HG02759 (cell line): Measurements from ENCODE around the gene COMMD7.
"Not testable (repeated sequence)": the region's sequence is repeated elsewhere in the genome, so short reads cannot be mapped to it uniquely, and the experiment has no call there.

Source experiments
- ATAC-seq: cut with Tn5 transposase; IDR thresholded peaks from one replicate; pipeline ENCODE4 v1.9.1; 2021; ENCODE audit warnings: mild to moderate bottlenecking, moderate library complexity; ENCODE audit not compliant: unreplicated experiment

COMMD7 gene

DNA sequence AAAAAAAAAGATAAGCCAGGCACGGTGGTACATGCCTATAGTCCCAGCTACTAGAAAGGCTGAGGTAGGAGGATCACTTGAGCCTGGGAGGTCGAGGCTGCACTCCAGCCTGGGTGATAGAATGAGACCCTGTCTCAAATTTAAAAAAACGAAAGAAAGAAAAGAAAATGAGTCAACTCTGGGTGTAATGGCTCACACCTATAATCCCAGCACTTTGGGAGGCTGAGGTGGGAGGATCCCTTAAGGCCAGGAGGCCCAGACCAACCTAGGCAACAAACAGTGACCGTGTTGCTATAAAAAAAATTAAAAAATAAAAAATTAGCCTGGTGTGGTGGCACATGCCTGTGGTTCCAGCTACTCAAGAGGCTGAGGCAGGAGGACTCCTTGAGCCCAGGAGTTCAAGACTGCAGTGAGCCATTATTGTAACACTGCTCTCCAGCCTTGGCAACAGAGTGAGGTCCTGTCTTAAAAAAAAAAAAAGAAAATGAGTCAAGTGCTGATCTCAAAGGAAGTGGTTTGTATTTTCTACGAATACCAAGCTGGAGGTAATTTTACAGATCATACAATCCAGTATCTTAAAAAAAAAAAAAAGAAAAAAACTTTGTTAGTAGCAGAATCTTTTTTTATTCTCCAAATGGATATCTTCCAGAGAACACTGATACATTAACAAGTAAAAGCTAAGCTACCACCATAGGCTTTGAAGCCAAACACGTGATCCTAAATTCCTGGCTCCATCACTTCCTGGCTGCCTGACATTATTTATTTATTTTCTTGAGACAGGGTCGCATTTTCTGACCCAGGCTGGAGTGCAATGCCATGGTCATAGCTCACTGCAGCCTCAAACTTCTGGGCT lies 5.7 kb downstream of the COMMD7 start:
- no peak for ATAC-seq

DNA sequence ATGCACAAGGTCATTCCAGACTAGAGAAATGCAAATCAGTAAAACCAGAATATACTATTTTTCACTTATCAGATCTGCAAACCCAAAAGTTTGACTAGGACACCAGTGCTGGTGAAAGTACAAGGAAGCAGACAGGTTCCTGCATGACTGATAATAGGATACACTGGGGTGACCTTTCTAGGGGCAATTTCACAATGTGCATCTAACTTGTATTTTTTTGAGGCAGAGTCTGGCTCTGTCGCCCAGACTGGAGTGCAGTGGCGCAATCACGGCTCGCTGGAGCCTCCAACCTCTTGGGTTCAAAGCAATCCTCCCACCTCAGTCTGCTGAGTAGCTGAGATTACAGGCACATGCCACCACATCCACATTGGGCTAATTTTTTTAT lies 11.4 kb downstream of the COMMD7 start:
- ATAC-seq: no peak

DNA sequence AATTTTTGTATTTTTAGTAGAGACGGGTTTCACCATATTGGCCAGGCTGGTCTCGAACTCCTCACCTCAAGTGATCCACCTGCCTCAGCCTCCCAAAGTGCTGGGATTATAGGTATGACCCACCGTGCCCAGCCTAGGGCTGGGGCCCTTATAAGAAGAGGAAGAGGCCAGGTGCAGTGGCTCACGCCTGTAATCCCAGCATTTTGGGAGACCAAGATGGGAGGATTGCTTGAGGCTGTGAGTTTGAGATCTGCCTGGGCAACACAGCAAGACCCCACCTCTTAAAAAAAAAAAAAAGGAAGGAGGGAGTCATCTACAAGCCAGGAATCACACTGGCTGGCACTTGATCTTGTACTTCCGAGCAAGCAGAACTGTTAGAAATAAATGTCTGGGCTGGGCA lies 13.9 kb downstream of the COMMD7 start:
- ATAC-seq: not testable (repeated sequence)

DNA sequence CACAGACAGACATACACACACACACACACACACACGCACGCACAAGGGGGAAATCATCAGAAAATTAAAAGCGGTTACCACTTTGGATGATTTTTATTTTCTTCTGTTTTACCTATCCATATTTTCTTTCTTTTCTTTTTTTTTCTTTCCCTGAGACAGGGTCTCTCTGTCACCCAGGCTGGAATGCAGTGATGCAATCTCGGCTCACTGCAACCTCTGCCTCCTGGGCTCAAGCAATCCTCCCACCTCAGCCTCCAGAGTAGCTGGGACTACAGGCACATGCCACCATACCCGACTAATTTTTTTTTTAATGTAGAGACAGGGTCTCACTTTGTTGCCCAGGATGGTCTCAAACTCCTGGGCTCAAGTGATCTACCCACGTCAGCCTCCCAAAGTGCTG lies 14.8 kb downstream of the COMMD7 start:
- not testable (repeated sequence) for ATAC-seq

DNA sequence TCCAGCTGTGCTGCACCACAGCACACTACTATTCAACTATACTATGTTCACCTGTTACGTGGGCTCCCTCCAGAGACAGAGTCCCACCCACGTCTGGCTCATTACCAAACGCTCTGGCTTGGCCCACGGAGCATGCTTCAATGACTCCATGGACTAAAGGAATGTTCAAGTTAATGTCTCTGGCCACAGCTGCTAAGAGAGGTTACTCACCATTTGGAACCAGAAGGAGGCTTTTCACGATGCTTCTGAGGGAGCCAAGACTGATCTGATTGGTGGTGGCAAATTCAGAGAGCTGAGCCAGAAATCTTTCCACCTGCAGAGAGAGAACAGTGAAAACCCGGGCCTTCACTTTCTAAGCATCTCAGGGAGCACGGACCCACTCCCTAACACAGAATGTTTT lies 15.6 kb downstream of the COMMD7 start:
- ATAC-seq: no peak

DNA sequence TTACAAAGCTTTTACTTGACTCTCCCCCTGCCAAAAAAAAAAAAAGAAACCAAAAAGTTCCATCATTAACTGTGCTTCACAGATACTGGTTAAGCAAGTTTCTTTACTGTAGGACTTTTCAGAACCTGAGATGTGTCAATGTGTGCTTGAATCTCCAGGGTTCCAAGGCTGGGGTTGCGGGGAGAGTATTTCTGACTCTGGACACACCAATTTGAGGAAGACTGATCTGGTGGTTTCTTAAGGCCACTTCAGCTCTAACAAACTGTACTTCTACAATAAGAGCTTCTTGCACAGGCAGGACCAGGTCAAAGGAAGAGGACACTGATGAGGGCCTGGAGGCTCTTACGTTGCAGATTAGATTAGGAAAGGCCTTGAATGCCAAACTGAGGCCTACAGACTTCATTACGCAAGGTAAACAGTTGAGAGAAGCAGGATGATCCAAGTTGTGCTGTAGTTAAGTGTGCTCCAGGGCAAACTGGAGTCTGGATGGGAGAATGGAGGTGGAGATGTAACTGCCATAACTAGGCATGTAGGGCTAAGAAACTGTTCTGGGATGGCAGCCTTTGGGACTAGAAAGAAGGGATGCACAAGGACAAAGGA lies 24.4 kb downstream of the COMMD7 start:
- ATAC-seq: no peak

DNA sequence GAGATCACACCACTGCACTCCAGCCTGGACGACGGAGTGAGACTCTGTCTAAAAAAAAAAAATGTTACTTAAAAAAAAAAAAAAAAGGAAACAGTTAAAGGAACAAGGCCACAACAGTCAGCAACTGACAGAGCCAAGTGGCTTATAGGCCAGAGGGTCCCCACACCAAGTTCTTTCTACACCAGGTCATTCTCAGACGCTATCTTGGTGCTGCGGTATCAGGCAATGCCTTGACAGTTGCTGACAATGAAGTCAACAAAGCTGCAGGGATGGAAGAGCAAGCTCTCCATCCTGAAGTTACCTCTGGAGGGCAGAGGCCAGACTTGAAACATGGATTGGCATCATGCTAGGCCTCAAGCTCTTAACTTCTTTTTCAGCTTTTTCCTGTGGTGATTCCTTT lies 31.9 kb downstream of the COMMD7 start:
- no peak for ATAC-seq

DNA sequence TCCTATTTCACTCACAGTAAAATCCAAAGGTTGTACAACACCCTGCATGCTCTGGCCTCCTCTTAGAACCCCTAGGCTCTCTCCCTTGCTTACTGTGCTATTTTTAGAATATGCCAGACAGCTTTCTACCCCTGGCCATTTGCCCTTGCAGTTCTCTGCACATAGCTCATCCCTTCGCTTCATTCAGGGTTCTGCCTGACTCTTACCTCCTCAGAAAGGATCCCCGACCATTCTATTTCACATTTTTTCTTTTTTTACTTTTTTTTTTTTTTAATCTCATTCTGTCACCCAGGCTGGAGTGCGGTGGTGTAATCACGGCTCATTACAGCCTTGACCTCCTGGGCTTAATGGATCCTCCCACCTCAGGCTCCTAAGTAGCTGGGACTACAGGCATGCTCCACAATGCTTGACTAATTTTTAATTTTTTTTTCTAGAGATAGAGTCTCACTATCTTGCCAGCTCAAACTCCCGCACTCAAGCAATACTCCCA lies 33.6 kb downstream of the COMMD7 start:
- no peak for ATAC-seq

DNA sequence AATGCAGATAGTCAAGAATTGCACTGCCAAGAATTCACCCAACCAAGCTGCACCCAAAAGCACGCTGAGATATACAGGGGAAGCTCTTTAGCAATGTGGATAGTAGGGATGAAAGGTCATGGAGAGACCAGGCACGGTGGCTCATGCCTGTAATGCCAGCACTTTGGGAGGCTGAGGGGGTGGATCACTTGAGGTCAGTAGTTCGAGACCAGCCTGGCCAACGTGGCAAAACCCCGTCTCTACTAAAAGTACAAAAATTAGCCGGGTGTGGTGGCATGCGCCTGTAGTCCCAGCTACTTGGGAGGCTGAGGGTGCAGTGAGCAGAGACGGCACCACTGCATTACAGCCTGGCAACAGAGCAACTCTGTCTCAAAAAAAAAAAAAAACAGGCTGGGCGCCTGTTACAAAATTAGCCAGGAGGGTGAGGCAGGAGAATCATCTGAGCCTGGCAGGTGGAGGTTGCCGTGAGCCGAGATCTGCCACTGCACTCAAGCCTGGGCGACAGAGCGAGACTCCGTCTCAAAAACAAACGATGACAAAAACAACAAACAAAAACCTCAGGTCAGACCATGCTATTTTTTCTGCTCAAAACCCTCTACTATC lies 34.1 kb downstream of the COMMD7 start:
- ATAC-seq: not testable (repeated sequence)

DNA sequence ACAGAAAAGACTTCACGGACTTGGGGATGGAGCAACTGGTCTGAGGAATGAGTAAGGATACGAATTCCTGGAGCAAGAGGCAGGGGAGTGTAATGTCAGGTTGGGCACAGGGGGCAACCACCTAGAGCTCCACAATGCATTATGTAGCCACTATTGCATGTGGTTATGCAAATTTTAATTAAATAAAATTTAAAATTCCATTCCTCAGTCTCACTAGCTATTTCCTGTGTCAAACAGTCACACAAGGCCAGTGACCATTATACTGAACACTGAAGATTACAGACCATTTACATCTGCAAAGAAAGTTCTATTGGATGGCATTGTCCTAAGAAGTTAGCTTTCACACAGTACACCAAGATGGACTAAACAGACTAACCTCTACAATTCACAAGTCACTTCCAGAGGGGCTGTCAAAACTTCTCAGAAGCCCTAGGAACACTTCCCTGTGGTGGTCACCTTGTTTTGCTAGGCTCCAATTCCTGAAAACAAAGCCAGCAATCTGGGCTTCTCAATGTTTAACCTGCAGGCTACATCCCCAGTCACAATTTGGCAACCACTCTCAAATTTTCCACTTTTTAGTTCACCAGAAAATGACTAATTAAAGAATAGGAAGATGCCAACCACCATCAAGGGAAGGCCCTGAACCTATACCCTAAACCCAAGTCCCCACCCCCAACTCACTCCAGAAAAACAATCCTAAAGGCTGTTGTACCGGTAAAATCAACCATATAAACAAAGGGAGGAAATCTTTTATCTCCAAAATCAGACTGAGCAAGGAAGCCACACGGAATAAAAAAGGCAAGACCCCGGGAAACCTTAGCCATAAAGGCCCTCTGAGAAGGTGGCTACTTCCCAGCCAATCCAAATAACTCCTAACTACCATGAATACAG lies 35.3 kb downstream of the COMMD7 start:
- no peak for ATAC-seq

DNA sequence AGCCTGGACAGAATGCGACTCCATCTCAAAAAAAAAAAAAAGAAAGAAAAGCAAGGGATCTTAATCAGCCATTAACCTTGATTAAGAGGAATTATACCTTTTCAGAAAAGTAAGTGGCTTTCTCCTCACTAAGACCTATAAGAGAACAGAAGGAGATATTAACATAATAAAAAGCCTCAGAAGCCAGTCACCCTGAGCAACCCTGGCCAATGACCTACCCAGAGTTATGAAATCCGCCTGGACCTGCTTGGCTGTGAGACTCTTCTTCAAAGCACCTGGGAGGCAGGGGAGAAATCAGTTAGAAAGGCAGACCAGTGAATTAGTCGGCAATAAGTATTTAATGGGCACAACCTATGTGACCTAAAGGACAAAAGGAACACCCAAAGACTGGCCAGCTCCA lies 36.8 kb downstream of the COMMD7 start:
- ATAC-seq: no peak

DNA sequence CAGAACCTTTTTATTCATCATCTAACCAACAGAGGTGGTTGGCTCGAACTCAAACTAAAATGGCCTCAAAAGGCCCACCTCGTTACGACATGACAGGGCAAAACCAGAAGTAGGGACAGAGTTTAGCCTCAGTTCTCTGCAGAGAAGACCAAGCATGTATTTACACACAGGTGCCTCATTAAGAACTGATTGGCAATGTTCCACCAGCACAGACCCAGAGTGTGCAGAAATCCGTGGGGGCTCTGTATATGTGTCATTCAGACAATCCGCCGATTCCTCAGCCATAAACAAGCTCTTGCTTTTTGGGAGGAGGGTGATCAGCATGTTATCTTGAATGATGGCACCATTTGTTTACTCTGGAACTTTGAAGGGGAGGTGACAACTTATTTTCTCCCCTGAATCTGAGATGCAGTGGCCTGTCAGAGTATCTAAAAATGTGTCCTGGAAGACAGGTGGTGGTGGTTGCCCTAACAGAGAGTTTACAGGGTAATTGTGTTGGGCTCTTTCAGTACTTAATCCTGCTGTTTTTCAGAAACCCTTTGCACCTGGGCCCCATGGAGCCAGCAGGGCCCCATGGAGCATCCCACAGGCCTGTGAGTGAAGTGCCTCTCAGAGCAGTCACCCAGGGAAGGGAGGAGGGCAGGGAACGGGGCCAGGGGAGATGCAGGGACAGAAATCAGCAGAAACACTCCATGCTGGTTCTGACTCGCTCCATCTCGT lies 40.4 kb downstream of the COMMD7 start:
- no peak for ATAC-seq

DNA sequence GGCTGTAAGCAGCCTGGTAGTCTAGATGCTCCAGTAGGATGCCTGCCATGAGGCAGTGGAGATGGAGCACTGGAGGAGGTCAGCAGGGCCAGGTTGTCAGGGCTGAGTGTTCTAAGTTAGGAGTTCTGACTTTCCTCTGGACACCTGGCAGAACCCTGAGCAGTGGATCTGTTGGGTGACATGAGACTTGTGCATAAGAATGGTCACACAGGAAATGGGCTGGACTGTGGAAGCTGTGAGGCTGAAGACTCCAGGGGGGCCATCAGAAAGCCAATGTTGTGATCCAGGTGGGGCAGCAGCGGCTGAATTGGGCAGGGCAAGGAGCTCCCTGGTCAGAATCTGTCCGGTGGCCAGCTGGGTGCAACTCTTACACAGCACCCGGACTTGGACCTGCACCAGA lies 45.7 kb downstream of the COMMD7 start:
- no peak for ATAC-seq

DNA sequence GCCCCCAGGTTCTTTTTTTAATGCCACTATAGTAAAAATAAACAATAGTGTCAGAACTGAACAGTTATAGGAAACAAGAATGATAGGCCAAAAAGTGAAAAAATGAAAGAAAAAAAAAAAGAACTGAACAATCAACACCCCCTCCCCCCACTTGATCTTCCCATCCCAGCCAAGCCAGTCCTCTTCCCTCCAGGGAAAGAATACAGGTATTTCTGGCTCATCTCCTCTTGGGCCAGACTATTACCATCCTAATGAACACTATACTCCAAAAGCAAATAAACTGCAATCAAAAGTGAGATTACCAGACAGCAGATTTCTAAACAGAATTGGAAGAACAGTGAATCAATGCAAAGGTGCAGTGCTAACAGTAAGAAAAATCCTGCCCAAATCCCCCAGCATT lies 48.2 kb downstream of the COMMD7 start:
- no peak for ATAC-seq

DNA sequence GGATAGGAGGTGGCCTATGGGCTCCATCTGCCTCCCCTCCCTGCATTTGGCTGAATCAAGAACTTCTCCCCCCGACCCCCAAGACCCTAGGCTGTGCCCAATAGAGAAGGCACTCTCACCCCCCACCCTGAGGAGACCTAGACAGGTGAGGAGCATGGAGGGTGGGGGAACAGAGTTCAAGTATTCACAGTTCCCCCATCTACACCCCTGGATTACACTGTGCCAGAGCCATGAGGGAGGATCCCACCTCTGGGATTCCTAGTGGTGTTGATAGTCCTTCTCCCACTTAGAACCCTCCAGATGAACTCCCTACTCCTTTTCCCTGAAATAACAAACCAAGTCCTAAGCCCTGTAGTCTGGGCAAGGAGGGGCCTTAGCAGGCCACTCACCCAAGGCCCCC lies 54.3 kb downstream of the COMMD7 start:
- ATAC-seq: not testable (repeated sequence)

DNA sequence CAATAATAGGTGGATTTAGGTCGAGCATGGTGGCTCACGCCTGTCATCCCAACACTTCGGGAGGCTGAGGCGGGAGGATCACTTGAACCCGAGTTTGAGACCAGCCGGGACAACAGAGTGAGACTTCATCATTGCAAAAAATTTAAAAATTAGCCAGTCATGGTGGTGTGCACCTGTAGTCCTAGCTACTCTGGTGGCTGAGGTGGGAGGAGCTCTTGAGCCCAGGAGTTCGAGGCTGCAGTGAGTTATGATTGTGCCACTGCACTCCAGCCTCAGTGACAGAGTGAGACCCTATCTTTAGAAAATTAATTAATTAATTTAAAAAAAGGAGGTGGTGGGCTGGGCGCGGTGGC lies 56.1 kb downstream of the COMMD7 start:
- ATAC-seq: no peak

DNA sequence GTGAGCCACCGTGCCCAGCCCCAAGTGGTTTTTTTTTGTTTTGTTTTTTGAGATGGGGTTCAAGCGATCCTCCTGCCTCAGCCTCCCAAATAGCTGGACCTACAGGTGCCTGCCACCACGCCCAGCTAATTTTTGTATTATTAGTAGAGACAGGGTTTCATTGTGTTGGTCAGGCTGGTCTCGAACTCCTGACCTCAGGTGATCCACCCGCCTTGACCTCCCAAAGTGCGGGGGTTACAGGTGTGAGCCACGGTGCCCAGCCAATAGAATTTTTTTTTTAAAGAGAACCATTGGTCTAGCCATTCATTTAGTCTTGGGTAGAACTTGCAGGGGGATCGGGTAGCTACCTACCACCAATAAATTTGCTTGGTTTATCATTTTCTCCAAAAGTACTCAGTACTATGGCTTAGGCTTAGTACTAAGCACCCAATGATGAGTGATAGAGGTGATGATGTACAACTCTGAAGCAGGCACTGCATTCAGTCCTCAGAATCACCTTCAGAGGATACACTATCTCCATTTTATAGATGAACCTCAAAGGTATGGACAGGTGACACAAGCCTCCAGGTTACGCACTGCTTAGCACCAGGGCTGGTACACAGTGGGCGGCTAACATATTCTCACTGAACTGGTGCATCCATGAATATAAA lies 56.6 kb downstream of the COMMD7 start:
- ATAC-seq: no peak

DNA sequence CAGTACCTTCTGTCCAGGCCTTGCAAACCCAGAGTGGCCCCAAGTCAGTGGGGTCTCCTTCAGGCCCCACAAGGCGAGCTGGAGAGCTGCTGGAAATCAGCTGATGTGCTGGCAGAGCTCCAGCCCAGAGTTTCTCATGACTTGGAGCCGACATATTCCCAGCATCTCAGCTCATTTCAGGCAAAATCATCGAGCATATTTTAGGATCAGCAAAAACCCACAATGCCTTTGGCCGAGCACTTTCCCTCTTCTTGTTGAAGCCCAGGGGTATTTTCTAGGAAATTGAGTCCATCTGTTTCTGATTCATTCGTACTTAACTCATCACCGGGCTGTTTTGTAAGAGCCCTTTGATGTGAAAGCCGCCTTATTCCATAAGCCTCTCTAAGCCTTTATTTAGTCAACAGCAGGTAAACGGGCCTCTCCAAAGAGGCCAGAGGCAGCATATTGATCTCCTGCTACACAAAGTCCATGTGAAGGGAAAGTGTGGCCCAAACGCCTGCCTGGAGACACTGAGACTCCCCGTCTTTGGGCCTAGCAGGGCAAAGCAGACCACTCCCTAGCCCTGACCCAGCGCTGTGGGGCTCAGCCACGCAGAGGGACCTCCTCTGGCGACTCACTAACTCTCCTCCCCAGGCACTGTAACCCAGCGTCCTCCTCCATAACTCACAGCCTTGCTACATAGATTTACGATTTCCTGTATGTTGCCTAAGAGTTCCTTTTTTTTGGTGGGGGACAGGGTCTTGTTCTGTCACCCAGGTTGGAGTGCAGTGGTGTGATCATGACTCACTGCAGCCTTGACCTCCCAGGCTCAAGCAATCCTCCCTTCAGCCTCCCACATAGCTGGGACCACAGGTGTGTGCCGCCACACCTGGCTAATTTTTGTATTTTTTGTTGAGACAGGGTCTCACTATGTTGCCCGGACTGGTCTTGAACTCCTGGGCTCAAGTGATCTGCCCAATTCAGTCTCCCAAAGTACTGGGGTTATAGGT lies 57.4 kb downstream of the COMMD7 start:
- ATAC-seq: no peak

DNA sequence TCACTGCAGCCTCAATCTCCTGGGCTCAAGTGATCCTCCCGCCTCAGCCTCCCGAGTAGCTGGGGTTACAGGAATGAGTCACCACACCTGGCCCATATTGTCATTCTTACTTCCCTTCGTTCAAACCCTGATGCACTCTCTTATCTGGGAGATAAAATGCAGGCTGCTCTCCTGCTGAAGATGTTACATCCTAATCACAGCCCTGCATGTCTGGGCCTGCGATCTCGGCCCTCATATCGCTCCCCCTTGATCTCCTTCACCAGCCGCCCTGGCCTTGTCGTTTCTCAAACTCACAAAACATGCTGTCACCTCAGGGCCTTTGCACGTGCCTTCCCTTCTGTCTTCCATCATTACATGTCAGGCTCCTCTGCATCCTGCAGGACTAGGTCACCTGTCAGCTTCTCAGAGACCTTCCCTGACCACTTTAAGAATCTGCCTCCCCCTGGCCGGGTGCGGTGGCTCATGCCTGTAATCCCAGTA lies 60.7 kb downstream of the COMMD7 start:
- ATAC-seq: no peak
